ELR (cell line): ENCODE measurements around the gene GRIA4.
"Not testable (repeated sequence)": the region's sequence is repeated elsewhere in the genome, so short reads cannot be mapped to it uniquely, and the experiment has no call there.

Experiments used
- DNase-seq: peaks from one replicate; pipeline ENCODE4 v3.0.0-alpha.2; 2015; ENCODE audit warnings: low read depth

GRIA4 gene

DNA sequence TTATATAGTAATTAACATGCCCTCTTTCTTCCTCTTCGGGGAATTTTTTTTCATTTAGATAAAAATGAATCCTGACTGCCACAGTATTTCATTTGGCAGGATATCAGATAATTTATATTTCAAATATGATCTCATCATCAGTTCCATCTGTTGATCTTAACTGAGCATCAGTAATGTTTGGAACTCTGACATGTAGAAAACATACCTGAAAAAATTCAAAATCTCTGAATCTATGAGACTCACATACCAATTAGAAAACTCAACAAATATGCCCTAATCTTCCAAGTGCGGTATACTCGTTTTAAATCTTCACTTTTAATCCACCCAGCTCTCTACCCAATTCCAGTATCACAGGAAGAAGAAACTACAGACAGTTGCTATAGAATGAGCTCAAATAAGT lies 250.2 kb downstream of the GRIA4 start:
- no peak for DNase-seq

DNA sequence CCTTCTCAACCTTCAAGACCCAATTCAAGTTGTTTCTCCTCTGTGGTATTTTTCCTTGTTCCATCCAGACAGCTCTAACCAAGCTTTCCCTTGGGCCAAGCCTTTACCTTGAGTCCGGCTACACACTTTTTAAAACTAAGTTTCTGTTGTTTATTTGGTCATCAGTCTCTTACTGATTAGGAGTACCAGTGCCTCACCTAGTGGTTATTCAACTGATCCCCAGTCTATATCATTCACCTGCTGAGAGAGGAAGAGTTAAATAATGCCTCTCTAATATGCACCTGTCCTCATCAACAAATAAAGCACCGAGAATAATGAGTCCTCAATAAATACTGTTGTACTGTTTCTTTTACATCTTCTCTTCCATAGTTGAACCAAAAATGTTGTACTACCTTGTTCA lies 251.4 kb downstream of the GRIA4 start:
- peak; percentile 13 for DNase-seq

DNA sequence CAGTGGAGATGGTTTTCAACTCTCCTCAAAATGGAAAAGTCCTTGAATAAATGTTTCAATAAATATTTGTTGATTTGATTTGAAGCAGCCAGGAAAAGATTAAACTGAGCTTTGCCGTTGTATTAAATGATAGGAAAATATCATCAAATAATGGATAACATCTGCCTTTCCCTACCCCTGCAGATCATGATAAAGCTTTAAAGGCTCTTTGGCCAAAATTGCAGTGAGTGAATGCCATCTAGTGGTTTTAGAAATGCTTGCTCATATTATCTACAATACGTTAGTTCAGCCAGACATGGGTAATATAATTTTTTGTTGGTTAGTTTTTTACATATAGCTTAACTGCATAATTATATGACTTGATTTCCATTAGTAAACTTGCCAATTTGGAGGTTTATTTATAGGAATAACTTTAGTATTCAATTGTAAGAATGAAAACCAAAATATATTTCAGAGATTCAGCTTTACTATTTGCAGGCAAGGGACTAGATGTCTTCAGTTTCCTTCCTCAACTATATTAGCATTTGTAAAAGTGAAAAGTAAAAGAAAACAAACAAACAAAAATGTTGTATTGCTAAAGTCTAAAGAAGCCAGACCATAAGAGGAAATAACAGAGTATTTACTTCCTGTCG lies 253.0 kb downstream of the GRIA4 start:
- peak; percentile 69 for DNase-seq

DNA sequence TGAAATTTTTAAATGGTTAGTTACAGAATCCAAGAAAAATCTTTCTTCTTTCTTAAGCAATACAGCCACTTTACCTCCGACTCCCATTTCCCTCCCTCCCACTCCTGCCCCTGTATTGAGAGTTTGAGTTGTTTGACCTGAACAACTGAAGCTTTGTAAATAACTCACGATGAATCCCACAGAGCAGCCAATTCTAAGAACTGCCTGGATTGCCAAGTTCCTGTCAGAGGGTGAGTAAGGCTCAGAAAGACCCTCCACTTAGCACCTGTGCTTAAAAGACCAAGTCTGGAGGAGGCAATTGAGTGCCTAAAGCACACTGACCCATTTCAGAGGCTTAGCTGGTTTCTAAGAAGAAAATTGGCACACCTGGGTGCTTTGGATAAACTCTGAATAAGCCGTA lies 253.7 kb downstream of the GRIA4 start:
- DNase-seq, result no peak

DNA sequence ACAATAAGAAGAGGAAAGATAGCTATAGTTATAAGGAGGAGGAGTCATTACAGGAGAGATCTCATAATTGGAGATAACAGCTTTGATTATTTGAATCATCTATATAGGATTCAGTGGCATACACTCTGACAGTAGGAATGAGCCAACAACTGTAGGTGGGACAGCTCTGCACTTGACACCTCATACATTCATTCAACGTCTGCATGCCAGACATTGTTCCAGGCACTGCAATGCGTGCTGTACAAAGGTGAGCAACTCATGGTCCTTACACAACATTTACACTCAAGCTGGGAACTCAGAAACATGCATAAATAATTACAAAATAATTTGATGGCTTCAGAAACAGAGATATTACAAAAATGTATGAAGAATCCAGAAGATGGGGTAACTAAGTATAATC lies 257.9 kb downstream of the GRIA4 start:
- DNase-seq, result peak; percentile 9

DNA sequence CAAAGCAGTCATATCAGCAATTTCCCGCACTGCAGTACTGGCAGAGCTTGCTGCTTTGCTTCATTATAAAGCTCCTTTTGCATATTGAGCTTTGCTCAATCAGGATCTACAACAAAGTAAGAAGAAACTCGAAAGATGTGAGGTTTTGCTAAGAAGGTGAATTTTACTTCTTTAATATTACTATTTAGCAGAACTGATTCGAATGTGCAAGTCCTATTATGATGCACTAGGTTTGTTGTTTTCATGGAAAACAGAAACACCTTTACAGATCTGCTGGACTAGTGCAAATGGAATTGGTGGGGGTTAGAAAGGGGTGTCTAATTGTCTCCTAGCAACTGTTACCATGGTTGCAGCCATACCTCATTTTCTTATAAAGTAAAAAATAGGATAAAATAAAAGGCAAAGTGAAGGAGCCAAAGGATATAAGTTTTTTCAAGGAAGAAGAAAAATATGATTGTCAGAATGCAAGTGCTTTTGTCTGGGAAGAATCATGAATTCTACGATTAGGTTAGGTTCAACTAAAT lies 259.0 kb downstream of the GRIA4 start:
- DNase-seq, result no peak

DNA sequence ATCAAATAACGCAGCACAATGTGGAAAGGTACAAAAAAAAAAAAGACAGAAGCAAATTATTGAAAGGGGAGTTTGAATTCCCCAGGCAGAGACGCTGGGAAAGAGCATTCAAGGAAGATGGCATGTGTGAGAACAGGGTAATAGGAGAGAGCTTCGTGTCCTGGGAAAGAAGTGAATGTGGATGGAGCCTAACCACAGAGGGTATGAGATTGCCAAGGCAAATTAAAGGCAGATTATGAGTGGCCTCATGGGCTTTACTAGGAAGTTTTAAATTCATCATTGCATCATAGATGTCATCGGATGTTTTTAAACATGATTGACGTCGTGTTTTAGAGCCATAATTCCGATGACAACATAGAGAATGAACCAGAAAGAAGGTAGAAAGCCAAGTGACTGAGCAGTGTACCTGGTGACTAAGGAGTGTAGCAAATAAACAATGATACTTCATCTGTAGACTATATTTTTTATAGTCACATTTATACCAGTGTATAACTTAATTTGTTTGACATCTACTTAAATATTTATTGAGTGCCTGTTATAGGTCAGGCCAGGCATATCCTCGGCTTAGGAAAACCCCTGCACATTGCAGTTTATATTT lies 260.7 kb downstream of the GRIA4 start:
- DNase-seq, result no peak

DNA sequence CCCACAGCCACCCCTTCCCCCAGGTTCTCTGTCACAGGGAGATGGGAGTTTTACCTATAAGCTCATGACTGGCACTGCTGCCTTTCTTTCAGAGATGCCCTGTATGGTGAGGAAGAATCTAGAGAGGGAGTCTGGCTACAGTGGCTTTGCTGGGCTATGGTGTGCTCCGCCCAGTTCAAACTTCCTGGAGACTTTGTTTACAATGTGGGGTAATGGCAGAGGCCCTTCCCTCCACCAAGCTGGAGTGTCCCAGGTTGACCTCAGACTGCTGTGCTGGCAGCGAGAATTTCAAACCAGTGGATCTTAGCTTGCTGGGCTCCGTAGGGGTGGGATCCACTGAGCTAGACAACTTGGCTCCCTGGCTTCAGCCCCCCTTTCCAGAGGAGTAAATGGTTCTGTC lies 268.6 kb downstream of the GRIA4 start:
- no peak for DNase-seq

DNA sequence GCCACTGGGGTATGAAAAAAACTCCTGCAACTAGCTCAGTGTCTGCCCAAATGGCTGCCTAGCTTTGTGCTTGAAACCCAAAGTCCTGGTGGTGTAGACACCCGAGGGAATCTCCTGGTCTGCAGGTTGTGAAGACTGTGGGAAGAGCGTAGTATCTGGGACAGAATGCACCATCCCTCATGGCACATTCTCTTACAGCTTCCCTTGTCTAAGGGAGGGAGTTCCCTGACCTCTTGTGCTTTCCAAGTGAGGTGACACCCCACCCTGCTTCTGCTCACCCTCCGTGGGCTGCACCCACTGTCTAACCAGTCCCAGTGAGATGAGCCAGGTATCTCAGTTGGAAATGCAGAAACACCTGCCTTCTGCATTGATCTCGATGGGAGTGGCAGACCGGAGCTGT lies 269.1 kb downstream of the GRIA4 start:
- DNase-seq, result not testable (repeated sequence)

DNA sequence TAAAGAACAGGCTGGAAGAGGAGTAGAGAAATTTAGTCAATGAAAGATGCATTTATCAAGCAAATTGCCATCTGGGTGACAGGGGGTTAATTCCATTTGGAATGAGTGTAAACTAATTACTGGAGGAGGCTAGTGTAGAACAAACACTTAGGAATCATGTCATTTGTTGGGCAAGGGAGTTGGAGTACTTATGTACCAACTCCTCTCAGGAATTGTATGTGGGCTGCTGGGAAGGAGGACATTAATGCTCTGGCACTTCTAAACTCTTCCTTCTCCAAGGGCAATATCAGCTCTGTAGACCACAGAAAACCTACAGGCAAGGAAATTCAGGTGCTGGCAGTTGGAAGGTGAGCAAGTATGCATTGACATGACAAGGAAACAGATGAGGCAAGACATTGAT lies 271.2 kb downstream of the GRIA4 start:
- no peak for DNase-seq

DNA sequence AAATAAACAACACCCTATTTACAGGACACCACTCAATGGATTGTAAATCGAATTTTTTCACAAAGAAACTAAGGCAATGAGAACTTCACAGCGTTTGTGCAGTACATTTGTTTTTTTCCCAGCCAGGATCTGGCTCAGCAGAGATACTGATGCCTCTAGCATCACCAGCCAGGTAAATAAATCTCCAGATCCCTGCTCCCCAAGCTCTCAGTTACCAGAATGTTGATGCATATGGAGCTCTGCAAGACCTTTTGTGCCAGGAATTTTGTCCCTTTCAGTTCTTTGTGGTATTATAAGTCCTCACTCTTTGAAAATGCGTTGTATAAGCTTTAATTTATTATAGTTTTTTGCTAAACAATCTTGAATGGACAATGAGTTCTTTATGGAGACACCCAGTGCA lies 274.6 kb downstream of the GRIA4 start:
- no peak for DNase-seq

DNA sequence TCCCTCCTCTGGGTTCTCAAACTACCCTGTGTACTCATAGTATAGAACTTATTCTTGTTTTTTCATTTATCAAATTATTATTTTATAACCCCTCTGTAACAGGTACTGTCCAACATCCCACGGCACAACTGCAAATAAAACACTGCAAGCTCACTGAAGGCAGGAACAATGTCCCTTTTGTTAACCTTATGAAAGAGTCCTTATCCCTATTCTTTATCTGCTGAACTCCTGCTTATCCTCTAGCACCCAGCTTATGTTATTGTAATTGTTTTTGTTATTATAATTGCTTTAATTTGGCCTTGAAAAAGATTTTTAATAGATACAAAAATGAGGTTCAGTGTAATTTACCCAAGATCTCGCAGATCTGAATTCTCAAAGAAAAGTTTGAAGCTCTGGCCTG lies 281.8 kb downstream of the GRIA4 start:
- DNase-seq, result no peak

DNA sequence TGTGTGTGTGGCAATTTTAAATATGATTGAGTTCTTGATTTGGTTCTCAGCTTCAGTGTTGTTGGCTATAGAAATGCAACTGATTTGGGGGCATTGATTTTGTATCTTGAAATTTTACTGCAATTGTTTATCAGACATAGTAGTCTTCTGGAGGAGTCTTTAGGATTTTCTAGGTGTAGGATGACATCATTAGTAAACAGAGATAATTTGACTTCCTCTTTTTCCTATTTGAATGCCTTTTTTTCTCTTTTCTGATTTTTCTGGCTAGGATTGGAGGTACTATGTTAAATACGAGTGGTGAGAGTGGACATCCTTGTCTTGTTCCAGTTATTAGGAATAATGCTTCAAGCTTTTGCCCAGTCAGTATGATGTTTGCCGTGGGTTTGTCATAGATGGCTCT lies 287.3 kb downstream of the GRIA4 start:
- DNase-seq, result no peak

DNA sequence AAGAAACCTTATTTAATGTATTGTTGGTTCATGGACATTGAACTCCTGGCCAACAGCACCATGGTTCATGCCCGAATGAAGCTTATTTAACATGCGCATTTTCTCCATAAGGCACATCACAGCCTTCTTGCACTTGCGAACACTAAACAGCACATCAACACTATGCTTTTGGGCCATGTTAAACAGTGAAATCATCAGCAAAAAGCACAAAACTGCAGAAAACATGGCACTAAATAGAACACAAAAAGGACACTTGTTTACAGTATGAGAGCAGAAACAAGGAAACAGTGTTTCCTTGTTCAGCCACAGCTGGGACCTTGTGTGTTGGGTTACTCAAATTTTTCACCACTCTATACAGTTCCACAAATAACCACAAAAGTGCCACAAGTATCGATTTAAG lies 289.9 kb downstream of the GRIA4 start:
- no peak for DNase-seq

DNA sequence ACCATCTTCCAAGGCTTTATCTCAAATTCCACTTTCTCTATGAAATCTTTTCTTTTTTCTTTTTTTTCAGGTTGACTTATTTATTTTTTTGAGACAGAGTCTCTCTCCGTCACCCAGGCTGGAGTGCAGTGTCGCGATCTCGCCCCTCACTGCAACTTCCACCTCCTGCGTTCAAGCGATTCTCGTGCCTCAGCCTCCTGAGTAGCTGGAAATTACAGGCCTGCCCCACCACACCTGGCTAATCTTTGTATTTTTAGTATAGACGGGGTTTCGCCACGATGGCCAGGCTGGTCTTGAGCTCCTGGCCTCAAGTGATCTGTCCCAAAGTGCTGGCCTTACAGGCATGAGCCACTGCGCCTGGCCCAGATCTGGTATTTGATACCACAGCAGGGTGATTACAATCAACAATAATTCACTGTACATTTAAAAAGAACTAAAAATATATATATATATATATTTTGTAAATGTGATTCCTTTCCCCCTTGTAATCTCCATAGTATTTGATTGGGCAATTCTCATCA lies 290.7 kb downstream of the GRIA4 start:
- DNase-seq, result no peak

DNA sequence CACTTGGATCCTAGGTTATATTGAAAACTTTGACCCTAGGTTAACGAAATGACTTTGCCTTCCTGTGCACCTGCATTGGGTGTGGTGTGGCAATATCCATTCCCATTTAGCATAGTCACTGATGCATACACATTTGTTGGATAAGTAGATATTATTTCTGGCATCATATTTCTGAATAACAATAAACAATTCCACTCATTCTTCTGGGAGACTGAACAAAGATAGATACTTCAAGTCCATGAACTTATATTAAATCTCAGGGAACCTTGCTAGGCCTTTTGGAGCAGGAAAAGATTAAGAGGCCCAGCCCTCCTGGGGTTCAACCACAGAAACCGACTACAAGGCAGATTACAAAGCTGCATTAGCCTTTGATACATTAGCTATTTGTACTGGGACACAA lies 293.2 kb downstream of the GRIA4 start:
- no peak for DNase-seq

DNA sequence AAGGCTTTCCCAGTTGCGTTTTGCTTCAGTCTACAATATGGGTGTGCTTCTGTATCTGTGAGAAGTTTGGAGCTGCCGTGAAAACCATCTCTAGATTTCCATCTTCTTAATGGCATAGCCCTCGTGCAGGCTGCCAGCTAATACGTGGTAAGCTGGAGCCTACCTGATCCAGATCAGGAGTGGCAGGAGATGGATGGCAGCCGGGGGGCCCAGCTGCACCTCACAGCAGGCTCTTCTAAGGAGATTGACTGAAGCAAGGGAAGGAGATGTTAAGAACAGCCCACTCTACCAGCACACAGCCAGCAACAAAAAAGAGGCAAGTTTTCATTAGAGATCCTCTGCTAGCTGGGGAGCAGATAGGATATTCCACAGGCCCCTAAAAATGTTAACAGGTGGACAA lies 296.6 kb downstream of the GRIA4 start:
- DNase-seq, result no peak

DNA sequence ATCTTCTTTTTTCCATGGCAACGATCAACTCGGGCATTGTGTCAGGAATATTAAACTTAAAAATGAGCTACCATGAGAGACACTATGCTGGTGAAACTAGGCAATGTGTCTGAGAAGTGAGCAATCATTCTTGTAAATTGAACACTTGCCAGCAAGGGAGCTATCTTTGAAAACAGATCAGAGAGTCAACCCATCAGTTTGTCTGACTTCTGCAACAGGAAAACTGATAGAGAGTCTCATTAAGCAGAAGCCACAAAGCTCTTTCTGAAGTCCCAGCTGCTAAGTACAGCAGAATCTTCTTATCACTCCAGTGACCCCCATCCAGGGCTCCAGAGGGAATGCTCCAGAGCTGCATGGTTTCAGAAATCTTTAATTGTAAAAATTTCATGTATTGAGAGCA lies 297.4 kb downstream of the GRIA4 start:
- no peak for DNase-seq

DNA sequence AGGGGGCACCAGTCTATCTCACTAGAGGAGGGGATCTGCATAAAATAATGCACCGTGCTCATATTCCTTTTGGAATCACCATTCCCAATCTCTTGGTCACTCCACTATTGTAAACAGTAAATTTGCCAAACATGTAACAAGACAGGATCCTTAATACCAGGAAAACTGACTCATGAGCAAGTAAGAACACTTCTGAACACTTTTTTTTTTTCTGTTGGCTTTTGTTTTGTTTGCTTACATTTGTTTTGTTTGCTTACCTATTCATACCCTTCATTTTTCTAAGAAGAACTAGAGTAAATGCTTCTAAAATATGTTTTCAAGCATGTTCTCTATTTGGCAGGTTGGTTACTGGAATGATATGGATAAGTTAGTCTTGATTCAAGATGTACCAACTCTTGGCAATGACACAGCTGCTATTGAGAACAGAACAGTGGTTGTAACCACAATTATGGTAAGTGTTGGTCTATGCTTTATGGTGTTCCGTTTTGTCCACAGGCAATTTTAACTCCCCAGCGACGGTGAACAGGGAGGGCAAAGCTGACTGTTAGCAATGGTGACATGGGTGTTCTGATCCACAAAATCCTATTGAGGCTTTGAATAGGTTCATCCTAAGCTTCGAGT lies 300.3 kb downstream of the GRIA4 start:
- peak; percentile 78 for DNase-seq

DNA sequence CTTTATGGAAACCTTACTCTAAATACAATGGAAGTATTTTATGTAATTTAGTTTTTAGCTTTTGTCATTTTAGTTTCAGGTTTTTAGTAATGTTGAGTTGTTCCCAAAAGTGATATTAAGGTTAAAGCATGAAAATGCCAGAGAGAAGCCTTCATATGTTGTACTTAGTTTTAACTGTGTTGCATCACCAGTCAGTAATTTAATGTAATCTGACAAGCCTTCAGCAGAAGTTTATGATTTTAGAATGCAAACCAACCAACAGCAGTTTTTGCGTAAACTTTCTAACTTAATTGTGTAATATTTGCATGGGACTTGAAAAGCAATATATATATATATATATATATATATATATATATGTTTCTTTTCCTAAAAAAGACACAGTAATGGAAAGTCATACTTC lies 301.6 kb downstream of the GRIA4 start:
- no peak for DNase-seq

DNA sequence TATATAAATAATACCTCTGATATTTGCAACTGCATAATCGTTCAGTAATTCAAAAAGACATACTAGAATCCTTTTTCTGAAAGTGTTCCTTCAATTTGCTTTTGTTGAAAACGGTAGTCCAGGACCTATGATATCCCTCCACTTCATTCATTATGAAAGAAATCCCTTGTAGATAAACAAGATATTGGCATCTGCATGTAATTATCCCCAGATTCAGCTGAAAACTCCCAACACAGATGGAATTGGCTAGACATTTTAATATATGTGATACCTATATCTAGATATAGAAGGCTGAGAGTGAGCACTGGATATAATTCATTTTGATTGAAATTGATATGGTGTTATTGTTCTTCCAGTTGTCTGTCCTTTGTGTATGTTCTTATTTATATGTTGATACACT lies 302.8 kb downstream of the GRIA4 start:
- DNase-seq, result no peak

DNA sequence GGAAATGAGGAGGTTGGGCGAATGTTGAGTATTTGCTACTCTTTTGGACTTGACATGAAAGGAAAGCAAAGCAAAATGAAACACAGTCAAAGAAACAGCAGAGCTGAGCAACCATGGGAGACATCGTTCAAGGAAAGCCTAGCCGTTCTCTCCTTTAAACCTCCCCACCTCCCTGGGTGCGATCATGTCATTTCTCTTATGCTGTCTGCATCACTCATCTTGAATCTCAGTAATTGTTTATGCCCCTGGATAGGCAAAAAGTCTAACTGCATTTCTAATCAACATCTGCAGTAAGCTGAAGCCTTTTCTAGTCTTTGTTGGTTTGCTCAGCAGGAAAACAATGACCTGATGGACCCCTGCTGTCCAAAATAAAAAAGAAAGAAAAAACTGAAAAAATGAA lies 305.1 kb downstream of the GRIA4 start:
- no peak for DNase-seq

DNA sequence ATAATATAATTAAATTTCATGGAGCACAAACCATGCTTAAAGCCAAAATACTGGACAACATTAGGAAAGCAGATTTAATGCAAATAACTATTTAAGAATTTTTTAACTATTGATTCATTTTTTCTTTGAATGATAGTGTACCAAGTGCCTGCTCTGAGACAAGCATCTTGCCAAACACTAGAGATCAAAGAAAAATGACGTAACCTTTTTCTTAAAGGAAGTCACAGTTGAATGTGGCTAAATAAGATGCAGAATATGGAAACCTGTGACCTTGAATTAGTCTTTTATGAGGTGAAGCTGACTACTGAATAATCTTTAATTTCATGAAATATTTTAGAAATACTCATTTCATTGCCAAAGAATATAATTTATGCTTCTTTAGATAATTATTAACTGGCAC lies 308.2 kb downstream of the GRIA4 start:
- DNase-seq, result no peak

DNA sequence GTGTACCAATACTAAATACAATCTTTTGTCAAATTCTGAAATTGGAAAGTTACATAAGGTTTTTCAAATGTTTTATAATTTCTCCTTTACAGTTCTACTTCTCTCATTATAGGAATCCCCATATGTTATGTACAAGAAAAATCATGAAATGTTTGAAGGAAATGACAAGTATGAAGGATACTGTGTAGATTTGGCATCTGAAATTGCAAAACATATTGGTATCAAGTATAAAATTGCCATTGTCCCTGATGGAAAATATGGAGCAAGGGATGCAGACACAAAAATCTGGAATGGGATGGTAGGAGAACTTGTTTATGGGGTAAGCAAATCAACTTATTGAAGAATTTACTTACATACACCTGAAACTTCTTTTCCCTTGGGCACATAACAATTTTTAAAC lies 308.7 kb downstream of the GRIA4 start:
- DNase-seq, result no peak
